Activated CD8-positive, alpha-beta memory T cell treated with anti-CD3 and anti-CD28 coated beads, Interleukin-2, amount 10 ng/mL, durations not matched to agents 7 days and 5 days (primary cell): Measurements from ENCODE around the gene SLC1A5. TPM values are rescaled to one million over a fixed set of nuclear protein-coding genes. Genes with fewer than 3 reads are reported as not detected.

ENCODE experiments used
- ATAC-seq: fragments of 150-1000 bp; cut with Tn5 transposase; one replicate; pipeline ENCODE4 v1.10.0; 2021; ENCODE audit warnings: moderate library complexity
- CTCF ChIA-PET: fragments of 350-600 bp; sonication (Branson Sonifier 250); formaldehyde crosslinking; loops from one replicate; lab custom pipeline; 2021; ENCODE audit warnings: antibody characterized with exemption; lab: Charles Lee
- DNase-seq: peaks from one replicate; pipeline ENCODE4 v3.0.0-alpha.2; 2020
- H3K27ac Mint-ChIP-seq: one replicate; pipeline ENCODE4 v1.8.0; 2021; ENCODE audit warnings: mild to moderate bottlenecking, mixed read lengths
- H3K27me3 Mint-ChIP-seq: one replicate; pipeline ENCODE4 v1.8.0; 2021; ENCODE audit warnings: mixed read lengths
- H3K36me3 Mint-ChIP-seq: one replicate; pipeline ENCODE4 v1.8.0; 2021; ENCODE audit warnings: mild to moderate bottlenecking, mixed read lengths
- H3K4me1 Mint-ChIP-seq: one replicate; pipeline ENCODE4 v1.8.0; 2021; ENCODE audit warnings: mixed read lengths
- H3K4me3 Mint-ChIP-seq: one replicate; pipeline ENCODE4 v1.8.0; 2021; ENCODE audit warnings: mild to moderate bottlenecking, moderate library complexity, mixed read lengths
- H3K9me3 Mint-ChIP-seq: one replicate; pipeline ENCODE4 v1.8.0; 2022; ENCODE audit warnings: low read depth, mixed read lengths
- total RNA-seq, 2 experiments: library from RNA; stranded (reverse); gene quantifications; one replicate each; pipeline ENCODE4 v1.2.3, GENCODE V29; 2021

The SLC1A5 gene
- total RNA-seq, 2 experiments from 2014 or later = 196 to 259 TPM

DNA sequence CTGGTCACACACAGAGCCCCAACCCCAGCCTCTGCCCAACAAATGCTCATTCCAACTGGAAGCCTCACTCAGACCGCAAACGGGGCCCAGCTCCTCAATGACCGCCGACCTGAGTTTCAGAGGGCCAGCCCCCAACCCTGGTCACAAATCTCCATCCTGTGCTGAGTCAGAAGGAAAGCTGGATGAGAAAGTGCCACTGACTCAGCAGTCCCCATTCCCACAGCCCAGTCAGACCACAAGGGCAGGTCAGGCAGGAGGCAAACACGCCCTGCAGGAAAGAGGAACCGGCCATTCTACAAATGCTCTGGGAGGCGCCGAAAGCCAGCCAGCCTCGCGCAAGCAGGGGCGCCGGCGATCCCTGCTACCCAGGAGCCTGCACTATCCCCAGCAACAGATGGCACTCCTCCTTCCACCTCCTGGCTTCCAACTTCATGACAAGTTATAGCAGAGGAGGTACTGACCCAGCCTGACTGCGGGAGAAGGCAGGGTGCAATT is 57.3 kb downstream of the SLC1A5 start:
- Mint-ChIP-seq H3K27me3 (no peaks in the 10 kb centered on the region), H3K36me3 (peaks cover 23% of the 10 kb centered on the region), H3K4me1 (peaks cover 24% of the 10 kb centered on the region), H3K4me3 (no peak overlapping the region), H3K27ac (peak overlapping the region; percentile 20), H3K9me3 (no peaks in the 10 kb centered on the region)
- no peak for DNase-seq
- CTCF ChIA-PET = interaction anchor here (0.7 to 5.0 kb wide), 3 partner anchors 17 to 93 kb away, joined by 3 to 86 read pairs (median 4); no protein-coding TSS in a partner anchor
- ATAC-seq = no peak

DNA sequence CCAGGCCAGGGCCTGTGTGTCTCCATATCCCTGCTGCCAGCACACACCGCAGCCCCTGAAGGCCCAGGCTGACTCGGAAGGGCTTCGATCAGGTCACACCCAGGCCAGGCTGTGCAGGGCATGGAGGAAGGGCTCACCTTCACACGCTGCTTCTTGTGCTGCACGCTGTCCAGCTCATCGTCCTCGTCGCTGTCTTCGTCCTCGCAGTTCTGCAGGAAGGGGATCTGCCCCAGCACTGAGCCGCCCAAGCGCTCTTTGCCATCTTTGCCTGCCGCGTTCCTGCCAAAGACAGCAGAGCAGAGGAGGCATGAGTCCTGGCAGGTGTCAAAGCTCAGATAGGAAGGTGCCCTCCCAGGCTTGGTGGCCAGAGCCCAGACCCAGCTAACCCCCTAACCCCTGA is 57.8 kb downstream of the SLC1A5 start:
- no peak for DNase-seq
- H3K4me3 Mint-ChIP-seq = no peak overlapping the region
- peaks cover 24% of the 10 kb centered on the region for H3K4me1 Mint-ChIP-seq
- H3K27ac Mint-ChIP-seq = no peak overlapping the region
- ATAC-seq = no peak
- CTCF ChIA-PET = interaction anchor here (0.7 to 5.0 kb wide), 3 partner anchors 26 to 94 kb away, joined by 3 to 86 read pairs (median 3); no protein-coding TSS in a partner anchor
- peaks cover 23% of the 10 kb centered on the region for H3K36me3 Mint-ChIP-seq
- H3K9me3 Mint-ChIP-seq = no peaks in the 10 kb centered on the region
- no peaks in the 10 kb centered on the region for H3K27me3 Mint-ChIP-seq

DNA sequence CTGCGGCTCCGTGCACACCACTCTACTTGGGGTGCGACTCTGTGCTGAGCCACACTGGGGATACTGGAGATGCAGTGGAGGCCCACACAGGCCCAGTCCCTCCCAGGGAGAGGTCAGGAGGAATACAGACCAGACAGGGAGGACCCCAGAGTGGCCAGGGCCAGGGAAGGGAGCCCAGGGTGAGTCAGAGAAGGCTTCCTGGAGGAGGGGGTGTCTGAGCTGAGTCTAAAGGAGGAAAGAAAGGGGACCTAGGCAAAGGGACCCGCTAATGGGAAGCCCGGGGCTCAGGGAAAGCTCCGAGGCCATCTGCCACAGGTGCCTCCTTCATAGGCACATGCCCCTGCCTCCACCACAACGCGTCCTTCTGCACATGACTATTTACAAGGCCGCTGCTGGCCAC is 58.2 kb downstream of the SLC1A5 start:
- ATAC-seq (no peak), DNase-seq (no peak)
- H3K4me1 Mint-ChIP-seq = peaks cover 24% of the 10 kb centered on the region
- H3K4me3 Mint-ChIP-seq = no peak overlapping the region
- CTCF ChIA-PET = interaction anchor here (1.2 to 5.0 kb wide), 8 partner anchors 7 to 68 kb away, joined by 3 to 86 read pairs (median 8); partner anchors contain the start of genes DACT3, PRKD2 and SLC1A5
- peaks cover 23% of the 10 kb centered on the region for H3K36me3 Mint-ChIP-seq
- H3K27ac Mint-ChIP-seq = no peak overlapping the region
- no peaks in the 10 kb centered on the region for H3K9me3 Mint-ChIP-seq
- no peaks in the 10 kb centered on the region for H3K27me3 Mint-ChIP-seq

DNA sequence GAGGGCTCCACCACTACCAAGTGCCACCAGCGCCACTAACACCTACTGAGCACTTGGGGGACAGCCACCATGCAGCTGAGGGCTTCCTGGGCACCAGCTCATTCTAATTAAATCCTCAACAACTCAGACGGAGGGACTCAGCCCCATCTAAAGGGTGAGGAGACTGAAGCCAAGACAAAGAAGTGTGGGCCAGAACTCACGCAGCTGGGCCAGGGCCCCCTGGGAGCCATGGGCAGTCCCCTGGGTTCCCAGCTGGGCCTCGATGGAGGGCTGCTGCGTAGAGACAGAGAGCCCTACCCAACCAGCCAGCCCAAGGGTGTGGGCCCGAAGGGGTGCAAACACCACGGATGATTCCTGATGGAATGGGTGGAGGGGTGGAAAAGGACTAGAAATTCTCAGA is 58.7 kb downstream of the SLC1A5 start:
- Mint-ChIP-seq H3K9me3 (no peaks in the 10 kb centered on the region), H3K27me3 (no peaks in the 10 kb centered on the region), H3K4me1 (peaks cover 24% of the 10 kb centered on the region), H3K4me3 (no peak overlapping the region), H3K27ac (no peak overlapping the region), H3K36me3 (peaks cover 24% of the 10 kb centered on the region)
- no peak for ATAC-seq
- CTCF ChIA-PET = interaction anchor here (1.0 to 5.0 kb wide), 20 partner anchors 8 to 116 kb away, joined by 3 to 86 read pairs (median 6); partner anchors contain the start of genes DACT3, PRKD2 and SLC1A5
- DNase-seq = no peak

DNA sequence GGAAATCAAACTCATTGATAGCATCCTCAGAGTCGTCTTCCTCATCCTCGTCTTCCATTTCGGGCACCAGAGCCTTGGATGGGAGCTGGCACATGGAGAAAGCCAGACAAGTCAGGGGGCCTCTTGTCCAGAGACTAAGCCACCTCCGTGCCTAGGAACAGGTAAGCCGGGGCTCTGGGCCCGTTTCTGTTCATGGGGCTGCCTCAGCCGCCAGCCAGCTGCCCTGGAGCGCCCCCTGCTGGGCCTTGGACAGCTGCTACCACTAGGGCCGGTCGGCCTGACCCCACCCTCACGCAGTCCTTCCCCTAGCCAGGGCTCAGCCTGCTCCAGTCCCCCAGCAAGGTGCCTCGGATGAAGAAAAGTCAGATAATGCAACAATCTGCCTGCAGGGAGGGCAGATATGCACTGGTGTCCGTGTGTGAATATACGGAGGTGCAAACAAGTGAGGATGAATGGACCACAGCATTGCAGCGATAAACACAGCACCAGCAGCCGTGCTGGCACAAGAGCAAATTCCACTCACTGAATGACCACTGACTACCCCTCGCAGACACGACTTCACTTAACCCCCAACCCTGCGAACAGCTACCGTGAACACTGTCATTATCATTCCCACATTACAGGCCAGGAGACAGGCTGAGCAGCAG is 59.6 kb downstream of the SLC1A5 start:
- Mint-ChIP-seq H3K9me3 (no peaks in the 10 kb centered on the region), H3K27ac (peak overlapping the region; percentile 31), H3K4me3 (no peak overlapping the region), H3K4me1 (peaks cover 23% of the 10 kb centered on the region), H3K27me3 (no peaks in the 10 kb centered on the region), H3K36me3 (peaks cover 25% of the 10 kb centered on the region)
- CTCF ChIA-PET = interaction anchor here (0.7 to 5.0 kb wide), 35 partner anchors 9 to 131 kb away, joined by 3 to 86 read pairs (median 4); partner anchors contain the start of genes DACT3, FKRP, PRKD2 and PTGIR
- DNase-seq = peak; percentile 85
- ATAC-seq = peak; percentile 94

DNA sequence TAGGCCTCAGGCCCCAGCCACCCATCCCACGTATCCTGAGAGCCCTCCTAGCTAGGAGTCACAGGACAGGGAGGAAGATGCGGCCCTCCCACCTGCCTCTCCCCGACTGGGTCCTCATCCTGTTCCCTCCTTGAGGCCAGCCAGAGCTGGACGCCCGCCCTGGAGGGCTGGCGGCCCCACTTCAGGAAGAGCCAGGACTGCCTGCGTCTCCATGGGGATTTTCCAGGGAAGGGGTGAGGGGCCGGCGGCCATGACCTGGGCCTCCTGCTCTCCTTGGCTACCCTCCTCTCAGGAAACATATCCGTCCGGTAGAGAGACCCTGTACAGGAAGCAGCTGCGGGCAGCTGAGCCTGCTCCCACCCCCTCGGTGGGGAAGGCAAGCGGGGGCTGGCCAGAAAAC is 60.2 kb downstream of the SLC1A5 start:
- Mint-ChIP-seq H3K9me3 (no peaks in the 10 kb centered on the region), H3K36me3 (peaks cover 25% of the 10 kb centered on the region), H3K27me3 (no peaks in the 10 kb centered on the region), H3K4me3 (no peak overlapping the region), H3K4me1 (peaks cover 29% of the 10 kb centered on the region), H3K27ac (peak overlapping the region; percentile 31)
- DNase-seq (no peak), ATAC-seq (no peak)
- CTCF ChIA-PET = interaction anchor here (0.7 to 5.0 kb wide), 33 partner anchors 8 to 130 kb away, joined by 3 to 86 read pairs (median 4); partner anchors contain the start of genes DACT3, FKRP, PRKD2 and PTGIR

DNA sequence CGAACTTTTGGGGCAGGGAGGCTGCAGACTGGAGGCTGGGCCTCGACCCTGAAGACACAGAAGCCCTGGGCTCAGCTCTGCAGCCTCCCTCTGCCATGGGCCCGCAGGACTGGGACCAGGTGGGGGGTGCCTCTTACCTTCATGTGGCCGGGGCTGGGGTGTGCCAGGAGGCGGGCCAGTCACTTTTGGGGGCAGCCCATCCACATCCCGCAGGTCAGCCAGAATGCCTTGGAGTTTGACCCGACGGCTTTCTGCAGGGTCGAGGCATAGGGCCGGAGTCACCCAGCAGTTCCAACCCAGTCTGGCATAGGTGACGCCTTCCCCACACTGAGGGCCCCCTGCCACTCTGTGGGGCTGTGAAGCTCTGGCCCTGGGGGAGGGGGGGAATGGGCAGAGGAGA is 60.6 kb downstream of the SLC1A5 start:
- Mint-ChIP-seq H3K4me3 (no peak overlapping the region), H3K27me3 (no peaks in the 10 kb centered on the region), H3K27ac (no peak overlapping the region), H3K9me3 (no peaks in the 10 kb centered on the region), H3K36me3 (peaks cover 22% of the 10 kb centered on the region), H3K4me1 (peaks cover 32% of the 10 kb centered on the region)
- CTCF ChIA-PET = interaction anchor here (1.0 to 5.0 kb wide), 18 partner anchors 8 to 114 kb away, joined by 3 to 86 read pairs (median 6); partner anchors contain the start of genes DACT3 and PRKD2
- DNase-seq (no peak), ATAC-seq (no peak)

DNA sequence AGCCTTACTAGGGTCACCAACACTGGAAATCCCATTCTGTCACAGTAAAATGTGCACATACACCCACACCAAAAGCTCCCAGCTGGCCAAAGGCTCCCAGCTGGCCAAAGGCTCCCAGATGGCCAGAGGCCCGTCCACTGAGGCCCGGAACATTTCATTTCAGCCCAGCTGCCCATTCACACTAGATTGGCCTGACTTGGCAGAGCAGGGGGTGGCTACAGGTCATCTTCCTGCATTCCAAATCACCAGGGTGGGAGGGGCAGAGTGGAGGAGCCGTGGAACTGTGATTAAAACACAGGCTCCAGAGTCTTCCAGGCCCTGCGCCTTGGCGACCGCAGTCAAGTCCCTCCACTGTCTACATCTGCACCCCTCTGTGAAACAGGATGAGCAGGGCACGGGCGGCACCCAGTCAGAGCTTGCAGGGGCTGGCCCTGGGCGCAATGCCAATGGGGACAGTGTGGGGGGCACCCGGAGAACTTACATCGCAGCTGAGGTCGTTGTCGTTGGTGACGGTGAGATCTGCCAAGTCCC is 61.4 kb downstream of the SLC1A5 start:
- CTCF ChIA-PET = interaction anchor here (1.2 to 3.7 kb wide), 5 partner anchors 9 to 30 kb away, joined by 3 to 43 read pairs (median 9); partner anchors contain the start of gene PRKD2
- Mint-ChIP-seq H3K36me3 (peaks cover 22% of the 10 kb centered on the region), H3K4me3 (no peak overlapping the region), H3K27me3 (no peaks in the 10 kb centered on the region), H3K4me1 (peaks cover 31% of the 10 kb centered on the region), H3K27ac (no peak overlapping the region), H3K9me3 (no peaks in the 10 kb centered on the region)
- DNase-seq (no peak), ATAC-seq (no peak)

DNA sequence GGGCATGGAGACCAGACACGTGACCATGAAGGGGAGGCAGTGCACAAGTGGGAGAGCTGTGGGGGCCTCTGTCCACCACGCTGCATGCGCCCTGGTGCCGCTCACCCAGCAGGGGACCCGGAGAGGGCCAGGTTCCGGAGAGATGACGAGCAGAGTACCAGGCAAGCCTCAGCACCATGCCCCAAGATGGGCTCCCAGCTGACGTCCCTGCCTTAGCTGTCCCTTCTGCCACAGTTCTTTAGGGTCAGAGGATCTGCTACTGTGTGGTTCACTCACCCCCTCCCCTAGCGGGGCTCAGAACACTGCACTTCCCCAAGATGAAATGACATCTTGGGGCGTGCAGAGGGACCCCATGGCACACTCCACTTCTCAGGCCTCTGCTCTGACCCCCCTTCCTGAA is 61.8 kb downstream of the SLC1A5 start:
- ATAC-seq = no peak
- peaks cover 24% of the 10 kb centered on the region for H3K36me3 Mint-ChIP-seq
- no peak overlapping the region for H3K27ac Mint-ChIP-seq
- H3K4me3 Mint-ChIP-seq = no peak overlapping the region
- peaks cover 29% of the 10 kb centered on the region for H3K4me1 Mint-ChIP-seq
- DNase-seq = no peak
- no peaks in the 10 kb centered on the region for H3K27me3 Mint-ChIP-seq
- CTCF ChIA-PET = interaction anchor here (1.2 to 3.7 kb wide), 2 partner anchors 8 to 12 kb away, joined by 3 to 43 read pairs; partner anchors contain the start of gene PRKD2
- no peaks in the 10 kb centered on the region for H3K9me3 Mint-ChIP-seq

DNA sequence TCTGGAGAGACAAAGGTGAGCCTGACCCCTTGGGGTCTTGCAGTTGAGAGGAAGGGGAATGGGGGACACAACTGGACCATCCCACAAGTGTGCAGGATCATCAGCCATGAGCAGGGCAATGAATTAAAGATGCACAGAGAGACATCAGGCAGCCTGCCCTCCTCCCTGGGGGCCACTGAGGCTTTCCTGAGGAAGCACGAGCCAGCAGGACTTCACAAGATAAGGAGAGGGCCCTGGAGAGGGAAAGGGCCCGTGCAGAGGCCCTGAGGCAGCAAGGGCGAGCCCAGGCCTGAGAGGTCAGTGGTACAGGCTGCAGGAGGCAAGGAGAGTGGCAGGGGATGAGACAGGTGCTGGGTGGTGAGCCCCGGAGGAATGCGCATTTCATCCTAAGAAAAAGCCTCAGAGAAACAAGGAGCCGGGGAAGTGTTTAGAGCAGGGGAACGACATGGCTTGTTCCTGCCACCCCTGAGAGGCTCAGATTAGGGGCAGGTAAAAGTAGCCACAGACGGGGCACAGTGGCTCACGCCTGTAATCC is 62.5 kb downstream of the SLC1A5 start:
- Mint-ChIP-seq H3K36me3 (peaks cover 24% of the 10 kb centered on the region), H3K4me3 (no peak overlapping the region)
- CTCF ChIA-PET = interaction anchor here (1.5 kb wide), 1 partner anchor 21 kb away, joined by 5 read pairs; no protein-coding TSS in a partner anchor

DNA sequence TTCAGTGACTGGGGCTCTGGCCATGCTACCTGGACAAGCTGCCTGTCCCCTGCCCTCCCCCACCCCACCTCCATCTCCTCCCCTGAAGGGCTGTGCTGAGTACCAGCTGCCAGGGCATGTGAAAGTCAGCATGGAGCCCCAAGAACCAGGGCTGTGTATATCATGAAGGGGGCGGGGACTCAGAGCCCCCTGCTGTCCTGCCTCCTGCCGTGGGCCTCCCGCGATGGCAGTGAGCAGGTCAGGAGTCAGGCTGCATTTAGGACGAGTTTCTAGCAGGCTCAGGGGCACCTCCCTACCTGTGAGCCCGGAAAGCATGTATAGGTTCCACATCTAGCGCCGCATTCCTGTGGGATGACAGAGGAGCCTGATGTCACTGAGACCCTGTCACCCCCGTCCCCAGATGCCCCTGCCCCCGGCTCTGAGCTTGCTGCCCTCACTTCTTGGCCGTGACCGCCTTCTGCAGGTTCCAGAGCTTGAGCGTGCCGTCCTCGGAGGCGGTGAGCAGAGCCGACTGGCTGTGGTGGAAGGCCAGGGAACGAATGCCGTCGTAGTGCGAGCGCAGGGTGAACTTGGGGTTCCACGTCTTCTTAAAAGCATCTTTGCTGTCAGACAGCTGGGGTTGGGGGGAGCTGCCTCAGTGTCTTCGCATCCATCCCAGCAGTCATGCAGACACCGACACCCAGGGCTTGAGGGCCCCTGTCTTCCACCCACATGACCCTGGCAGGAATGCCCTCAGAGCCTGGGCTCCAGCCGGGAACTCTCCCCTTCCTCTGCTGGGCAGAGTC is 63.2 kb downstream of the SLC1A5 start:
- CTCF ChIA-PET = interaction anchor here (1.5 to 1.6 kb wide), 2 partner anchors 18 to 21 kb away, joined by 3 to 5 read pairs; no protein-coding TSS in a partner anchor
- Mint-ChIP-seq H3K27me3 (no peaks in the 10 kb centered on the region), H3K4me1 (peaks cover 23% of the 10 kb centered on the region), H3K4me3 (no peak overlapping the region), H3K27ac (no peak overlapping the region), H3K9me3 (no peaks in the 10 kb centered on the region), H3K36me3 (peaks cover 26% of the 10 kb centered on the region)
- ATAC-seq = no peak
- DNase-seq = no peak

More for the DNA sequence above, 62.5 kb downstream of the SLC1A5 start:
- peaks cover 24% of the 10 kb centered on the region for H3K4me1 Mint-ChIP-seq
- ATAC-seq (no peak), DNase-seq (no peak)
- no peaks in the 10 kb centered on the region for H3K27me3 Mint-ChIP-seq
- no peaks in the 10 kb centered on the region for H3K9me3 Mint-ChIP-seq
- no peak overlapping the region for H3K27ac Mint-ChIP-seq
